Duodenal mucosa (tissue), 2 donors: Measurements from ENCODE around the gene ZDBF2.
A peak's percentile ranks its signal among the peaks of the same experiment; 100 is the strongest.

Experiments
- H3K27ac ChIP-seq: one replicate; pipeline ENCODE4 v1.7.0; 2013; ENCODE audit warnings: low read depth, low read length
- H3K27me3 ChIP-seq, 2 donors: one replicate each; pipeline ENCODE4 v1.7.0; 2013; ENCODE audit warnings: low read length in 2 of 2, control low read depth in 1 of 2; ENCODE audit not compliant: insufficient read depth in 2 of 2, control insufficient read depth in 1 of 2
- H3K36me3 ChIP-seq, 2 donors: one replicate each; pipeline ENCODE4 v1.7.0; 2013; ENCODE audit warnings: low read length in 2 of 2, control low read depth in 1 of 2; ENCODE audit not compliant: insufficient read depth in 2 of 2, control insufficient read depth in 1 of 2
- H3K4me1 ChIP-seq, 2 donors: one replicate each; pipeline ENCODE4 v1.7.0; 2013; ENCODE audit warnings: low read length in 2 of 2, control low read depth in 1 of 2; ENCODE audit not compliant: insufficient read depth in 2 of 2, control insufficient read depth in 1 of 2
- H3K4me3 ChIP-seq, 2 donors: one replicate each; pipeline ENCODE4 v1.7.0; 2013; ENCODE audit warnings: low read length in 2 of 2, low read depth in 1 of 2
- H3K9ac ChIP-seq, 2 donors: one replicate each; pipeline ENCODE4 v1.7.0; 2013; ENCODE audit warnings: low read length in 2 of 2, low read depth in 1 of 2
- H3K9me3 ChIP-seq, 2 donors: one replicate each; pipeline ENCODE4 v1.7.0; 2013; ENCODE audit warnings: low read length in 2 of 2, control low read depth in 1 of 2; ENCODE audit not compliant: control insufficient read depth in 1 of 2

Gene ZDBF2

DNA sequence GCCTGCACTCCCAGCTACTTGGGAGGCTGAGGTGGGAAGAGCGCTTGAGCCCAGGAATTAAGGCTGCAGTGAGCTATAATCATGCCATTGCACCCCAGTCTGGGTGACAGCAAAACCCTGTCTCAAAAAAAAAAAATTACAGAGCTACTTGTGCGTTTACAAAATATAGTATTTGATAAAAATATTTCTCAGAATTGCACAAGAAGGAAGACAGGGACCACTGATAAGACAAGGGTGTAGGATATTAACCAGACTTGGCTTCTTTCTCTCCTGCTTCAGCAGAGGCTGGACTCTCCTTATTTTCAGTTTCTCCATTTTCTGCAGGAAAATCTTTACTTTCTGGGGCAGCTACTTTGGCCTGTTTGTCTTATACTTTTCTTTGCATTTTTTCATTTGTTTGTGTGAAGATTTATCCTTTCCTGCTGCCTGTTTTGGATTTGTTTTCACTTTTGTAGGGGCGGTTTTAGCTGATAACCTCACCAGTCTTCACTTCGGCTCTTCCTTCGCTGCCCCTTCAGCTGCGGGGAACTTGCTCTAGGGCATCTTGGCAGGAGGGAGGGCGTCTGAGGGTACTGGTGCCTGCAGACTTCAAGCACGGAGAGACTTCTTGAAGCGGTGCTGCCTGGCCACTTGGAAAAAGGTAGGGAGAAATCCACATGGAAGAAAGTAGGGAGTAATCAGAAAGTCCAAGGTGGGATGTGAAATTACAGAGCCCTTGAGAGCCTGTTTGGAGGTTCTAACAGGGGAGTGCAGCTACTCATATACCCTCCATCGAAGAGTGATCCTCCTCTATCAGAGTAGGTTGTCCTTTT, 14.9 kb upstream of the ZDBF2 start:
- Histone ChIP-seq H3K4me3 (no peak overlapping the region), H3K9me3 (no peaks in the 10 kb centered on the region), H3K27ac (no peak overlapping the region), H3K27me3 (peaks cover 45 to 64% of the 10 kb centered on the region in 2 donors), H3K4me1 (no peaks in the 10 kb centered on the region), H3K36me3 (no peaks in the 10 kb centered on the region), H3K9ac (no peak overlapping the region)

- Histone ChIP-seq H3K27ac (no peak overlapping the region), H3K4me1 (no peaks in the 10 kb centered on the region), H3K4me3 (no peak overlapping the region), H3K9me3 (no peaks in the 10 kb centered on the region), H3K36me3 (no peaks in the 10 kb centered on the region), H3K9ac (no peak overlapping the region), H3K27me3 (peaks cover 49 to 64% of the 10 kb centered on the region in 2 donors)
Measured at GRCh38 chr2:206260188-206261012, 14.1 kb upstream of the ZDBF2 start.

DNA sequence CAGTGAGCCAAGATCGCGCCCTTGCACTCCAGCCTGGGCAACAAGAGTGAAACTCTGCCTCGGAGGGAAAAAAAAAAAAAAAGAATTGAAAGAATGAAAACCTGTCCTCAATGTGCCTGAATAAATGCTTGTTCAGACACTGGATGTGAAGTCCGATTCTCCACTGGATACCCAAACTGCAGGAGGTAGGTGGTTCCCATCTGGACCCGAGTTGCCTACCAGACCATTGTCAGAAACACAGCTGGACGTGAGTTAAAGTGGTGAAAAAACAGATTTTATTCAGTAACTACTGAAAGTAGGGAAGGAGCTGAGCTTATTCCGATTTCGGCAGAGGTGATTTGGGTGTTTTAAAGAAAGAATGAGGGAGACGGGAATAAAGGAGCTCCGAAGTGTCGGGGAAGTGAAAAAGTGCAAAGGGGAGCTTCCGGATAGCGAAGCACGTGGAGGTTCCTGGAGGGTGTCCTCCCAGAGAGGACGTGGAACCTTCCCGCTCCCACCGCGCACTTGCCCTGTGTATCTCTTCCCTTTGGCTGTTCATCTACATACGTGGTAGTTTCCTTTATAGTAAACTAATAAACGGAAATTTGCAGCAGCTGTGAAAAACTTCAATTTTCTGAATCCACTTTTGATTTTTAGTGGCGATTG, 10.4 kb upstream of the ZDBF2 start:
- no peak overlapping the region for H3K9ac ChIP-seq
- no peaks in the 10 kb centered on the region for H3K9me3 ChIP-seq
- H3K27ac ChIP-seq = no peak overlapping the region
- peaks cover 48 to 63% of the 10 kb centered on the region in 2 donors for H3K27me3 ChIP-seq
- H3K36me3 ChIP-seq = no peaks in the 10 kb centered on the region
- H3K4me3 ChIP-seq = no peak overlapping the region
- no peaks in the 10 kb centered on the region for H3K4me1 ChIP-seq

- H3K27ac ChIP-seq = no peak overlapping the region
- H3K9me3 ChIP-seq = no peaks in the 10 kb centered on the region
- no peak overlapping the region for H3K9ac ChIP-seq
- H3K27me3 ChIP-seq = peaks cover 47 to 52% of the 10 kb centered on the region in 2 donors
- H3K4me1 ChIP-seq = no peaks in the 10 kb centered on the region
- H3K36me3 ChIP-seq = no peaks in the 10 kb centered on the region
- no peak overlapping the region for H3K4me3 ChIP-seq
Measured at GRCh38 chr2:206266130-206267125, 8.0 kb upstream of the ZDBF2 start.

DNA sequence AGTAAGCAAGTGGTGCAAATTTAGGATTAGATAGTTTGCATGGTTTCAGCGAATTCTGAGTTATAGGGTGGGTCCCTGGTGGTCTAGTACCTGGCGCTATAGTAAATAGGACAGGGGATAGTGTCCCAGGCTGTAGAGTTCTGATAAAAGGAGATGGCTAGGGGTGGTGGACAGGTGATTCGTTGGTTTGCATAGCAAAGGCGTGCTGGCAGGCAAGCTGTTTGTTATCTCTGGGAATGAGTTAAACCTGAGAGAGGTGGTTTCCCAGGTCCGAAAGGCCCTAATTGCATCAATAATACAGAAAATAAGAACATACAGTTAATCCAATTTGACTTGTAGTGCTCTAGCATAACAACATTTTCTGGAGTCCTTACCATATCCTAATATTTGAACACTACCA, 6.9 kb upstream of the ZDBF2 start:
- no peak overlapping the region for H3K9ac ChIP-seq
- H3K36me3 ChIP-seq = no peaks in the 10 kb centered on the region
- H3K27ac ChIP-seq = no peak overlapping the region
- no peaks in the 10 kb centered on the region for H3K9me3 ChIP-seq
- no peak overlapping the region for H3K4me3 ChIP-seq
- no peaks in the 10 kb centered on the region for H3K4me1 ChIP-seq
- H3K27me3 ChIP-seq = peaks cover 46 to 50% of the 10 kb centered on the region in 2 donors

- Histone ChIP-seq H3K4me1 (peaks cover 0 to 9% of the 10 kb centered on the region in 2 donors), H3K4me3 (no peak overlapping the region), H3K27me3 (peaks cover 28 to 47% of the 10 kb centered on the region in 2 donors), H3K36me3 (no peaks in the 10 kb centered on the region), H3K9me3 (no peaks in the 10 kb centered on the region), H3K9ac (no peak overlapping the region), H3K27ac (no peak overlapping the region)
Measured at GRCh38 chr2:206271065-206271464, 3.4 kb upstream of the ZDBF2 start.

DNA sequence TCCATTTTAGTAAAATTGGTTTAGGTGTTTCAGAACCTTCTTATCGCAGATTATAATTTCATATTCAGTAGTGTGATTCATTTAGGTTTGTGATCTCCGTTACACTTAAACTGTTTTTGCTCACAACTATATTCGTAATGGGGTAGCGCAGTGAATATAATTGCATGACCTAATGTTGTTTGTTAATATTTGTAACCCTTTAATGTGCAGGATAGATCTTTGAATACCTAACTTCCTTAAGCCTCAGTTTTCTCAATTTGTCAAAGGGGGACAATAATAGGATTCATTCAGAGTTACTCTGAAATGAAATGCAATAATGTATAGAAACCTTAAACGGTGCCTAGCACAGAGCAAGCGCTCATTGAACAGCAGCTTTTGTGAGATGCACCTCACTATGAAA, 558 bp upstream of the ZDBF2 start:
- H3K27ac ChIP-seq = no peak overlapping the region
- peaks cover 0 to 9% of the 10 kb centered on the region in 2 donors for H3K4me1 ChIP-seq
- peak overlapping the region; percentile 67 to 69 for H3K4me3 ChIP-seq
- no peaks in the 10 kb centered on the region for H3K36me3 ChIP-seq
- peaks cover 23 to 53% of the 10 kb centered on the region in 2 donors for H3K27me3 ChIP-seq
- H3K9ac ChIP-seq = no peak overlapping the region
- H3K9me3 ChIP-seq = no peaks in the 10 kb centered on the region

- H3K4me3 ChIP-seq = peak overlapping the region; percentile 69 to 70
- H3K27me3 ChIP-seq = peaks cover 22 to 54% of the 10 kb centered on the region in 2 donors
- H3K9me3 ChIP-seq = no peaks in the 10 kb centered on the region
- H3K9ac ChIP-seq = peak overlapping the region; percentile 44 to 45
- no peak overlapping the region for H3K27ac ChIP-seq
- no peaks in the 10 kb centered on the region for H3K36me3 ChIP-seq
- H3K4me1 ChIP-seq = peaks cover 0 to 9% of the 10 kb centered on the region in 2 donors
Measured at GRCh38 chr2:206275312-206276055, 1.0 kb downstream of the ZDBF2 start.
